ENCODE measurements around the gene CST3. TPM values are rescaled to one million over a fixed set of nuclear protein-coding genes. Genes with fewer than 3 reads are reported as not detected.

CST3 gene
- total and polyA plus RNA-seq, 10 of the 15 experiments (the other 5 are each of a cell fraction or from before 2014, with no cell fraction given) = 11.8 to 127 (median 57.8) TPM

GRCh38 chr20:23588434-23589403, 49.0 kb downstream of the CST3 start (continued):
- no peak for TF ChIP-seq PRDM15 (CRISPR knock-in tag; IDR thresholded peaks at IDR 0.05)
- no peak for TF ChIP-seq SIN3A (IDR thresholded peaks at IDR 0.05; ENCODE audit: low read depth, low read length)
- no peak for TF ChIP-seq EED (IDR thresholded peaks at IDR 0.05; ENCODE audit: low read depth)
- no peak for TF ChIP-seq SP1 (IDR thresholded peaks at IDR 0.05; ENCODE audit: low read depth, low read length)
- TF ChIP-seq ZNF207 (IDR thresholded peaks at IDR 0.05; ENCODE audit: borderline replicate concordance) = no peak
- TF ChIP-seq BMI1 (IDR thresholded peaks at IDR 0.05; ENCODE audit: borderline replicate concordance) = no peak

- in situ Hi-C loops (cut with MboI) (no loop called here), intact Hi-C loops (cut with micrococcal nuclease; ENCODE audit: unreplicated experiment) (no loop called here)
- Histone ChIP-seq H3K9ac (ENCODE audit: control insufficient read depth, insufficient read depth, low read length) (no peak overlapping the region), H3K4me2 (ENCODE audit: control insufficient read depth, insufficient read depth) (no peak overlapping the region), H3K36me3 (ENCODE audit: control insufficient read depth in 2 of 2, insufficient read depth in 2 of 2, low read length in 1 of 2) (no peaks in the 10 kb centered on the region), H3K27ac (ENCODE audit: control insufficient read depth, insufficient read depth) (no peak overlapping the region), H2AFZ (ENCODE audit: control insufficient read depth, low read depth, low read length) (no peak overlapping the region), H3K27me3 (replicated peaks in 1 of 2; ENCODE audit: control insufficient read depth in 2 of 2, insufficient read depth in 2 of 2, low read length in 1 of 2) (peaks cover 0 to 4% of the 10 kb centered on the region in 2 experiments; a peak in 2 of 4 replicates), H3K79me2 (ENCODE audit: control insufficient read depth, insufficient read depth, low read length) (no peaks in the 10 kb centered on the region), H3K4me1 (ENCODE audit: control insufficient read depth, insufficient read depth, low read length) (no peaks in the 10 kb centered on the region), H4K20me1 (ENCODE audit: control insufficient read depth, insufficient read depth) (no peaks in the 10 kb centered on the region), H3K9me3 (replicated peaks; ENCODE audit: control insufficient read depth, insufficient read depth, low read length) (no peaks in the 10 kb centered on the region), H3K4me3 (no peak overlapping the region)
- BruUV-seq (replicated peaks) = no TSS peak
- ChIA-PET POLR2A (no interaction called here), SMC1A (ENCODE audit: uncharacterized antibody, unreplicated experiment) (no interaction called here), RAD21 (ENCODE audit: unreplicated experiment) (no interaction called here), CTCF (no interaction called here)
- 23% methylated on average over 7 of the region's 7 CpGs for WGBS (ENCODE audit: insufficient coverage, insufficient replicate concordance, low lambda C conversion rate, missing lambda C conversion rate)
- ATAC-seq (no peak), DNase-seq (ENCODE audit: low read depth, low spot score) (no peak), FAIRE-seq (no peak)
- TF ChIP-seq ZBTB40 (IDR thresholded peaks at IDR 0.05; ENCODE audit: borderline replicate concordance) = no peak
Measured at GRCh38 chr20:23587631-23588030, 50.1 kb downstream of the CST3 start.

Data from GM12878 (cell line).